KMS-11 (cell line): Measurements from ENCODE around the gene DMRT2.

Source experiments
- H2AFZ ChIP-seq: fragments of 200-600 bp; sonication (generic); 2 replicates; pipeline ENCODE4 v1.6.1; 2016; ENCODE audit warnings: antibody characterized with exemption, mixed run types, low read depth
- H3K27ac ChIP-seq: fragments of 200-600 bp; sonication (generic); 2 replicates; pipeline ENCODE4 v1.6.1; 2016; ENCODE audit warnings: mild to moderate bottlenecking, mixed run types
- H3K27me3 ChIP-seq: fragments of 200-600 bp; sonication (generic); 2 replicates; pipeline ENCODE4 v1.6.1; 2017; ENCODE audit warnings: mild to moderate bottlenecking, low read depth, mixed run types, moderate library complexity; ENCODE audit not compliant: insufficient read depth
- H3K36me3 ChIP-seq: fragments of 200-600 bp; sonication (generic); 2 replicates; pipeline ENCODE4 v1.6.1; 2017; ENCODE audit warnings: mild to moderate bottlenecking, mixed run types; ENCODE audit not compliant: insufficient read depth
- H3K4me1 ChIP-seq: fragments of 200-600 bp; sonication (generic); 2 replicates; pipeline ENCODE4 v1.6.1; 2016; ENCODE audit warnings: mild to moderate bottlenecking, low read depth, mixed run types; ENCODE audit not compliant: poor library complexity, severe bottlenecking
- H3K4me2 ChIP-seq: fragments of 200-600 bp; sonication (generic); 2 replicates; pipeline ENCODE4 v1.7.0; 2016; ENCODE audit warnings: mild to moderate bottlenecking, mixed run types
- H3K4me3 ChIP-seq: fragments of 200-600 bp; sonication (generic); IDR thresholded peaks from 2 replicates; pipeline ENCODE4 v1.6.1; 2017; ENCODE audit warnings: low read depth, low read length, mixed read lengths; ENCODE audit not compliant: insufficient read depth
- H3K79me2 ChIP-seq: fragments of 200-600 bp; sonication (generic); 2 replicates; pipeline ENCODE4 v1.6.1; 2016; ENCODE audit warnings: low read depth, mixed run types; ENCODE audit not compliant: insufficient read depth
- H3K9ac ChIP-seq: fragments of 200-600 bp; sonication (generic); 2 replicates; pipeline ENCODE4 v1.6.1; 2016; ENCODE audit warnings: mild to moderate bottlenecking, mixed run types
- H4K20me1 ChIP-seq: fragments of 200-600 bp; sonication (generic); 2 replicates; pipeline ENCODE4 v1.6.1; 2016; ENCODE audit warnings: mild to moderate bottlenecking, mixed run types; ENCODE audit not compliant: insufficient read depth
- TF ChIP-seq, protein P1 (sequence below): fragments of 200-600 bp; sonication (generic); conservative IDR thresholded peaks from 2 replicates; pipeline ENCODE4 v1.6.1; 2017; ENCODE audit warnings: low read depth, mild to moderate bottlenecking, antibody characterized with exemption, low read length, moderate library complexity, mixed read lengths

Gene DMRT2

DNA sequence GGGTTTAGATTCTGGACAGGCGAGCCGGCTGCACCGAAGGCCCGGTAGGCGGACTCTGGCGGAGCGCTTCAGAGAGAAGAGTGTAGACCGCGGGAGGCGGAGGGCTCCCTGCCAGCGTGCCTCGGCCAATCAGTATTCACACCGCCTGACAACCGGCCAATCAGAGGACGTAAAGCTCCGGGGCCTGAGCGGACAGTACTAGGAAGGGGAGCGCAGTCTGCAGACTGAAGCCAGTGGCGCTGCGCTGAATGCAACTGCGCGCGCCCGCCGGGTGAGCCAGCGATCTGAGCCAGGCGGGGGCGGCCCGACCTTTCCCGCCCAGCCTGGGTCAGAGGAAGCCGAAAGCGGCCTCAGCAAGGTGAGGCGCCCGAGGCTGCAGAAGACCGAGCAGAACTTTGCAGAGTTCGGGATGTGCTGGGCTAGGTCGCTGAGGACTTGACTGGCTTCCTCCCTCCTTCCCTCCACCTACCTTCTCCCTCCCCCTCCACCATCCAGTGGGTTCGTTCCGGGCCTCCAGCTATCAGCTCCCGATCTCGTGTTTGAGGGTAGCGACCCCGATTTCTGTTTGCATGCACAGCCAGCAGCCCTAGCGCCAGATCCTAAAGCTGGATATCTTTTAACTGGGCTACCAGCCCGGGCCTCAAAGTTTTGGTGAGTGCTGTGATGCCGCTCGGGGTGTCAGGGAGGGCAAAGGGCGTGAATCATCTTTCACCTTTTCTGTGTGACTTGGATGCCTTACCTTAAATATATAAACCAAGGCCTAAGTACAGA, at the start of gene DMRT2:
Gene DMRT2, plus strand, starts transcription at position 233 of the 771 bp plus-strand sequence. CDS start 1,257 bp downstream, outside the sequence.
- H3K27me3 ChIP-seq: no peaks in the 10 kb centered on the region; the same call in 1 of the 2 replicates
- no peak within 1 kb of the TSS for H3K27ac ChIP-seq
- no peak within 1 kb of the TSS for H3K9ac ChIP-seq
- H3K4me1 ChIP-seq: peaks cover 5% of the 10 kb centered on the region
- H3K36me3 ChIP-seq: no peaks in the 10 kb centered on the region
- TF ChIP-seq, protein P1, sequence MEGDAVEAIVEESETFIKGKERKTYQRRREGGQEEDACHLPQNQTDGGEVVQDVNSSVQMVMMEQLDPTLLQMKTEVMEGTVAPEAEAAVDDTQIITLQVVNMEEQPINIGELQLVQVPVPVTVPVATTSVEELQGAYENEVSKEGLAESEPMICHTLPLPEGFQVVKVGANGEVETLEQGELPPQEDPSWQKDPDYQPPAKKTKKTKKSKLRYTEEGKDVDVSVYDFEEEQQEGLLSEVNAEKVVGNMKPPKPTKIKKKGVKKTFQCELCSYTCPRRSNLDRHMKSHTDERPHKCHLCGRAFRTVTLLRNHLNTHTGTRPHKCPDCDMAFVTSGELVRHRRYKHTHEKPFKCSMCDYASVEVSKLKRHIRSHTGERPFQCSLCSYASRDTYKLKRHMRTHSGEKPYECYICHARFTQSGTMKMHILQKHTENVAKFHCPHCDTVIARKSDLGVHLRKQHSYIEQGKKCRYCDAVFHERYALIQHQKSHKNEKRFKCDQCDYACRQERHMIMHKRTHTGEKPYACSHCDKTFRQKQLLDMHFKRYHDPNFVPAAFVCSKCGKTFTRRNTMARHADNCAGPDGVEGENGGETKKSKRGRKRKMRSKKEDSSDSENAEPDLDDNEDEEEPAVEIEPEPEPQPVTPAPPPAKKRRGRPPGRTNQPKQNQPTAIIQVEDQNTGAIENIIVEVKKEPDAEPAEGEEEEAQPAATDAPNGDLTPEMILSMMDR: no peak
- peak within 1 kb of the TSS; percentile 88; the same call in 1 of the 2 replicates for H2AFZ ChIP-seq
- no peaks in the 10 kb centered on the region for H4K20me1 ChIP-seq
- H3K79me2 ChIP-seq: no peaks in the 10 kb centered on the region
- H3K4me3 ChIP-seq: no peak within 1 kb of the TSS
- peak within 1 kb of the TSS; percentile 36; the same call in 1 of the 2 replicates for H3K4me2 ChIP-seq

DNA sequence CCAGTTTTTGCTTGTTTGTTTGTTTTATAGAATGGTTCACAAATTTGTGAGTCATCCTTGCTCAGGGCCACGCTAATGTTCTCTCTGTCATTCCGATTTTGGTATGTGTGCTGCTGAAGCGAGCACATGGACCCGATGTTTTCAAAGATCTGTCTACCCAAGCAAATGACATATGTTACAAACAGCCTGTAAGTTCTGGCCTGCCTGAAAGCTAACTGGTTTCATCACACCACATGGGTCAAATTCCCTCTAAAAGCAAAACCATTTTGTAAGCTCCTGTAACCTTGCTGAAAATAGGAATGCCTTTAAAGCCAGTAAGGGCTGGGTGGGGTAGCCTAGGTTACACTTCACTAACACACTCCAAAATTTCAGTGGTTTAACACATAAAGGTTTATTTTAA, 48.3 kb upstream of the DMRT2 start:
- TF ChIP-seq, protein P1: no peak
- no peak overlapping the region for H2AFZ ChIP-seq
- no peaks in the 10 kb centered on the region for H3K79me2 ChIP-seq
- no peak overlapping the region for H3K27ac ChIP-seq
- H3K36me3 ChIP-seq: no peaks in the 10 kb centered on the region
- no peaks in the 10 kb centered on the region for H4K20me1 ChIP-seq
- no peak overlapping the region for H3K9ac ChIP-seq
- H3K27me3 ChIP-seq: no peaks in the 10 kb centered on the region
- no peak overlapping the region for H3K4me3 ChIP-seq
- peaks cover 19% of the 10 kb centered on the region for H3K4me1 ChIP-seq
- H3K4me2 ChIP-seq: no peak overlapping the region

DNA sequence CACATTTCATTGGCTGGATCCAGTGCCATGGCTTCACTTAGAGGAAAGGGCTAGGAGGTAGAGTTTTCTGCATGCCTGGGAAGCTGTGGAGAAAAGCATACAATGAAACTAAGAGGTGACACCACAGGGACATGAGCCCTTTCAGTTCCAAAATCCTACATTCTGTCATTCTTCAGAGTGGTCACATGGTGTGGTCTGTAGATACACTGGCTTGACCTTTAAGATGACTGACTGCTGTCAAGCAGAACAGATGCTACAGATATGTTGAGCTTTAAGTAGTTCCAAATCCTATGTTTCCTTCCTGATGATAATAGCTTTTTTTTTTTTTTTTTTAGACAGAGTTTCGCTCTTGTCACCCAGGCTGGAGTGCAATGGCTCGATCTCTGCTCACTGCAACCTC, 47.5 kb upstream of the DMRT2 start:
- H2AFZ ChIP-seq: no peak overlapping the region
- no peak overlapping the region for H3K27ac ChIP-seq
- TF ChIP-seq, protein P1: no peak
- peaks cover 15% of the 10 kb centered on the region for H3K4me1 ChIP-seq
- H3K9ac ChIP-seq: no peak overlapping the region
- H3K4me2 ChIP-seq: no peak overlapping the region
- H3K79me2 ChIP-seq: no peaks in the 10 kb centered on the region
- no peaks in the 10 kb centered on the region for H3K36me3 ChIP-seq
- H4K20me1 ChIP-seq: no peaks in the 10 kb centered on the region
- no peak overlapping the region for H3K4me3 ChIP-seq
- no peaks in the 10 kb centered on the region for H3K27me3 ChIP-seq

DNA sequence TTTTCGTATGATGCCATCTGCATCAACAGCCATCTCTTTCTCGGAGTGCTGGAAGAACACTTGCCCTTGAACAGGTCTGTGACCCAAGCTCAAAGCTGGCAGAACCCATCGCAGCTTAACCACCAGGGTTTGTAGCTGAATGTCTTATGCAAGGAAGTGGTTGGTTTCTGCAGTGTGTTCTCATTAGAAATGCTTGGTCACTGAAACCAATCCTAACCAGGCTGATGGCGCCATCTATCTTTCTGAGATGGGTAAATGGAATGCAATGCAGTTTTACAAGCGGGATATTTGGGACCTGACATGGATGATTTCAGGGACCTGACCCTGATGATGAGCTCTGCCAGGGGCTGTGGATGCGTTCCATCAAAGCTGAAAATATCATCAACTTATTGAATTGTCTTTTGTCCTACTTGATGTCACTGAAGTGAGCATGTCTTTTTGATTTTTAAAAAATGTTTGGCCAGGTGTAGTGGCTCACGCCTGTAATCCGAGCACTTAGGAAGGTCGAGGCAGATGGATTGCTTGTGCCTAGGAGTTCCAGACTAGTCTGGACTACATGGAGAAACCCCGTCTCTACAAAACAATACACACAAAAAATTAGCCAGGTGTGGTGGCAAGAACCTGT, 45.0 kb upstream of the DMRT2 start:
- Histone ChIP-seq H3K9ac (no peak overlapping the region), H4K20me1 (no peaks in the 10 kb centered on the region), H2AFZ (peak overlapping the region; percentile 62), H3K4me1 (peaks cover 19% of the 10 kb centered on the region), H3K36me3 (no peaks in the 10 kb centered on the region), H3K27me3 (no peaks in the 10 kb centered on the region), H3K4me3 (no peak overlapping the region), H3K79me2 (no peaks in the 10 kb centered on the region), H3K4me2 (peak overlapping the region; percentile 50; the same call in 1 of the 2 replicates), H3K27ac (peak overlapping the region; percentile 37; the same call in 1 of the 2 replicates)
- TF ChIP-seq, protein P1: peak; percentile 76
